AG08396 (cell line): ENCODE data around the gene CUX1.

ENCODE experiments used
- DNase-seq: peaks from one replicate; pipeline ENCODE4 v3.0.0; 2012; ENCODE audit warnings: low spot score, mixed read lengths

CUX1 gene

DNA sequence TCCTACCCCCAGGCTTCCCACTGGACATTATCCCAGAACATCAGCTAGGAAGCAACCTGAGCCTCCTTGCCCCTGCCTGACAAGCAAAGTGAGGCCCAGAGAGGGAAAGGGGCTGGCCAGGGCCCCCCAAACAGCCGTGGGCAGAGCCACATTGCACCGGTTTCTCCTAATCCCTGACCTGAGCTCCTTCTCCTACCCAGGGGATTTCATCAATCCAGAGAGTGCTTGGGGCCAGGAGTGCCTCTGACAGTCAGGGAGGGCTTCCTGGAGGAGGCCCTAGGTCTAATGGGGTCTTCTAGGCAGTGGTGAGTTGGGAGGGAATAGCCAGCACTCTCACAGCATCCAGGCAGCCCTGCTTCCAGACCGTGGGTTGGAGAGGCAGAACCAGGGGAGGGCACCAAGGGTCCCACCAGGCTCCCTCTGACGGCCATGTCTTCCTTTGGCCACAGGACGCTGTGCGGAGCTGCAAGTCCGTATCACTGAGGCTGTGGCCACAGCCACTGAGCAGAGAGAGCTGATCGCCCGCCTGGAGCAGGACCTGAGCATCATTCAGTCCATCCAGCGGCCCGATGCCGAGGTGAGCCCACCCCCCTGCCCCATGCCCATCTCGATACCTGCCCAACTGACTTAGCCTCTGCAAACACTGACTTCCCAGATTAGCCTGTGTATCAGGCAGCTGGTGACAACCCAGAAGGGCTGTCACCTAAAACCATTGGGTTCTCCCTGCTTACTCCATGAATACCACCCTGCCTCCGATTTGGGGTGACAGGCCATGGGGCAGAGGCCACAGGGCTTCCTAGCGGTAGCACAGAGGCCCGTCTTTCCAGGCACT, 455.7 kb downstream of the CUX1 start:
- no peak for DNase-seq

DNA sequence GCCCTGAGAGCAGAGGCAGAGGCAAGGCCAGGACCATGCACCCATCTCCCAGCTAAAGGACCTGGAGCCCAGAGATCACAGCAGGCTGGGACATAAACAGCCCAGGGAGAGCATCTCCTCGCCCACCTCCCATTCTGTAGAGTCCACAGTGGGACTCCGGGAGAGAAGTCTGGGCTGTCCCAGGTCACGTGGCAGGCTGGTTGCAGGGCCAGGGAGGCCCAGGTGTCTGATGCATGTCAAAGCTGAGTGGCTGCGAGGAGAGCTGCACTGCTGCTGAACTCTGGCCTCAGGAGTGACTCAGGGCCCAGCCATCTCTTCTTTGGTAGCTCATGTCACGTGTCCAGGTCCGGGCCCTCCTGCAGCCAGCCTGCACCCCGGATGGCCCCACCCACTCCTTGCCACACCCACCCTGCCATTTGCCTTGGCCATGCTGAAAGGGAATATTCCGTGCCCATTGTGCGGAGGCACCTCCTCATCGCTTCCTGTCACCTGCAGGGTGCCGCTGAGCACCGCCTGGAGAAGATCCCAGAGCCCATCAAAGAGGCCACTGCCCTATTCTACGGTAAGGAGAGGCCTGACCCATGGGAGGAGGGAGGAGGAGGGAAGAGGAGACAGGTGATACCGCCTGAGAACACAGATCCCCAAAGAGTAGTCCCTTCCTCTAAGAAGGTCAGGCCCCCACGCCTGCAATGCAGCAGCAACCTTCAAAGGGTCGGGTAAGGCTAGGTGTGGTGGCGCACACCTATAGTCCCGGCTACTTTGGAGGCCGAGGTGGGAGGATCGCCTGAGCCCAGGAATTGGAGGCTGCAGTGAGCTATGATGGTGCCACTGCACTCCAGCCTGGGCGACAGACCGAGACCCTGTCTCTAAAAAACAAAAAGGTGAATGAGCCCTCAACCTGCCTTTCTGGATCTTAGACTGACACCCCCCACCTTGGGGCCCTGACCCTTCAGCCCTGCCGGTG, 456.6 kb downstream of the CUX1 start:
- DNase-seq = peak; percentile 75

DNA sequence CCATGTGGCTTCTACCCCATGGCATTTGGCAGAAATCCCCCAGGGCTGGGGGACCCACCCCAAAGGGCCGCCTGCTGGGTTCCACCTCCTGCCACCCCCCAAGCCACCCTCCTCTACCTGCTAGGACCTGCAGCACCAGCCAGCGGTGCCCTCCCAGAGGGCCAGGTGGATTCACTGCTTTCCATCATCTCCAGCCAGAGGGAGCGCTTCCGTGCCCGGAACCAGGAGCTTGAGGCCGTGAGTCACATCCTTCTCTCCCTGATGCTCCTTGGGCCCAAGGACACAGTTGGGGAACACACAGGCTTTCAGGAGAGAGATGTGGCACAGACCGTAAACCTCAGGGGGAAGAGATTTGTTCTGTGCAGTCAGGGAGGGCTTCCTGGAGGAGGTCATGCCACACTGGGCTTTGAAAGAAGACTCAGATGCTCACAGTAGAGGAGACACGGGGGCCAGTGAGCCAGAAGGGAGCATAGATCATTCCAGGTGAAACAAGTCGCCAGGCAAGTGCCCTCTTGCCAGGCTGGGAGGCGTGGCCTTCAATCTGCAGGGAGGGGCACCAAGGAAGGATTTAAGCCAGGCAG, 457.8 kb downstream of the CUX1 start:
- no peak for DNase-seq

DNA sequence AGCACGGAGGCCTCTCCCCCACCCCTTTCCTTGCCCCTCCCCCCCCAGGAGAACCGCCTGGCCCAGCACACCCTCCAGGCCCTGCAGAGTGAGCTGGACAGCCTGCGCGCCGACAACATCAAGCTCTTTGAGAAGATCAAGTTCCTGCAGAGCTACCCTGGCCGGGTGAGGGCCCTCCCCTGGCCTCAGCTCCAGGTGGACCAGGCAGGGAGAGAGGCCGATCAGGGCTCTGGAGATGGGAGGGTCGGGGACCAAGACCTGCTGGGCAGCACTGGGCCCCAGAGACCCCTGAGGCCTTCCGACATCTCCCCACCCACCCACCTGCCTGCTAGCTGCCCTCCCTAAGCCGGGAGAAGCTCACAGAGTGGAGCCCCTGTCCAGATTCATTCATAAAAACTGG, 460.5 kb downstream of the CUX1 start:
- no peak for DNase-seq

DNA sequence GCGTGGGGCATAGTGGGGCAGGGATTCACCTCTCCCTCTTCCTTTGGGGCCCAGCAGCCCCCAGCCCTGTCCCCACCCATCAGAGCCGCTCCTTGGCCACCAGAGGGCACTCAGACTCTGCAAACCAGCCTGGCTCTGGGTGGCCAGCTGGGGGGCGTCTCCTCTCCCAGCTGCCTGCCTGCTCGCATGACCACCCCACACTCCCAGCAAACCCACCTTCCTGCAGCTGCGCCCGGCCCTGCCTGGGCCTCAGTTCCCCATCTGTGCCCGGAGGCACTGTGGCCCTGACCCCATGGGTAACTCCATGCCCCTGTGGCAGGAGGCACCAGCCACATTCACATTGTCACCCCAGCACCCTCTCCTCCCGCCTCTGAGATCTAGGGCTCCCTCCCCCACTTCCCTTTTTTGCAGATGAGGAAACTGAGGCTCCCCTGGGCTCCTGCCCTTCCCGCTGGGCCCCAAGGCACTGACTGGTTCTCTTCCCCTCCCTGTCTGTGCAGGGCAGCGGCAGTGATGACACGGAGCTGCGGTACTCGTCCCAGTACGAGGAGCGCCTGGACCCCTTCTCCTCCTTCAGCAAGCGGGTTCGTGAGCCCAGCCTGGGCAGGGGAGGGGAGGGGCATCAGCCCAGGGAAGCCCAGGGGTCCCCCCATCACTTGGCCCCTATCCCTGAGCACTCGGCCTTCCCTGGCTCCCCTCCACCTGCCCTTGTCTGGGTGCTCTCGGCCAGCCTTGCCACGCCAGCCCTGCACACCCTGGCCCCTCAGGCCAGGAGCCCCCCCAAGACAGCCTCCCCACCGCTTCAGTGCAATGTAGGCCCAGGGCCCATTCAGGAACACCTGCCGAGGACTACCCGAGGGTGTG, 462.3 kb downstream of the CUX1 start:
- peak; percentile 83 for DNase-seq

DNA sequence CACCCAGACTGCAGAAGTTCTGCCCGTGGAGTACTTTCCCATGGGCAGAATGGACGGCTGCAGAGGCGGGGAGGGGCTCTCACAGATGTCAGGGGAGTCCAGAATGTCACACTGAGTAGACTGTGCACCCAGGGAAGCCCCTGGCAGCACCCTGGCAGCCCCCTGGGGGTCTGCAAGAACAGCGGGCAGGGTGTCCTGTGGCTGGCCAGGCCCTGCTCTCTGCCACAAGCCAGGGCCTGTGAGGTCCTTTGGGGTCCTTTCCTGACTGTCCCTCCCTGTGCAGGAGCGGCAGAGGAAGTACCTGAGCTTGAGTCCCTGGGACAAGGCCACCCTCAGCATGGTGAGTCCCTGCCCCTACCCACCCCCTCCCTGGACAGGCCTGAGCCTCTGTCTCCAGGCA, 463.1 kb downstream of the CUX1 start:
- DNase-seq = no peak

DNA sequence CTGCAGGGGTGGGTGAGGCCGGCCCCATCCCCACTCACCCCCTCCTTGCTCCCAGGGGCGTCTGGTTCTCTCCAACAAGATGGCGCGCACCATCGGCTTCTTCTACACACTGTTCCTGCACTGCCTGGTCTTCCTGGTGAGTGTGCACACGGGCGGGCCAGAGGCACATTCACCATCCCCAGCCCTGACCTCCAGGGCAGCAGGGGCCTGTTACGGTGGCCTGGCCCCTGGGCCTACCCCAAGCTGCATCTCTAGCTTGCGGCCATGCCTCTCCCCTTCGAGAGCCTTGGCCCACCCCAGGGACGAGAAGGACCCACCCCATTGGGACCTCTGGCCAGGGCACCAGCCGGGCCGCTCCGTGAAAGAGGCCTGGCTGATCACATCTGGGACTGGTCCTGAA, 464.4 kb downstream of the CUX1 start:
- DNase-seq = no peak

DNA sequence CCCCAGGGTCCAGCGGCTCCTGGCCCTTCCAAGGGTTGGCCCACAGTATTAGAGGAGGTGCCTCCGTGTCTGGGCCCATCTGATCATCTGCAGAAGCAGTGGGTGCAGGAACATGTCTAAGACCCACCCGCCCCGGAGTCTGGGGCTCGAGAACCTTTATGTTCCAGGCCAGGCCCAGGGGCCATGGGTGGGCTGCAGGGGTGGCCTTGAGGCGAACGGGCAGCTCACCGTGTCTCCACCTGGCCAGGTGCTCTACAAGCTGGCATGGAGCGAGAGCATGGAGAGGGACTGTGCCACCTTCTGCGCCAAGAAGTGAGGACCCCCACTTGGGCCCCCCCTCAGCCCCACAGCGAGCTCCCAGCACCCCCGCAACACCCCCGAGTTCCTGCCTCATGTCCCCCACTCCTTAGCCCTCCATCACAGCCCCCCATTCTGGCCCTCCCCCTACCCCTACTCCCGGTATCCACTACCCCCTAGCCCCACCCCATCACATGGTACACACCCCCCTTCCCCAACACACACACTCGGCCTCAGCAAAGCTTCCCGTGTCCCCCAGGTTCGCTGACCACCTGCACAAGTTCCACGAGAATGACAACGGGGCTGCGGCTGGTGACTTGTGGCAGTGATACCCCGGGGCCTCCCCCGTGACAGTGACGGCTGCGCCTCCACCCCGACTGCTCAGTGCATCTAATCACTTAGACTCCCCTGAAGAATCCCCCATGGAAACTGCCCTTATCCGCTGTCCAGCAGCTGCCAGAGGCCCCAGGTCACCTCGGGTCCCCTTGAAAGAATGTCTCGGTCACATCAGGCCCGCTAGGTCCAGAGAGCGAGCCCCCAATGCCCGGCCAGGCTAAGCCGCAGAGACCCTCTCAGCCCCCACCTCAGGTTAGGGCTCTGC, 465.3 kb downstream of the CUX1 start:
- no peak for DNase-seq

DNA sequence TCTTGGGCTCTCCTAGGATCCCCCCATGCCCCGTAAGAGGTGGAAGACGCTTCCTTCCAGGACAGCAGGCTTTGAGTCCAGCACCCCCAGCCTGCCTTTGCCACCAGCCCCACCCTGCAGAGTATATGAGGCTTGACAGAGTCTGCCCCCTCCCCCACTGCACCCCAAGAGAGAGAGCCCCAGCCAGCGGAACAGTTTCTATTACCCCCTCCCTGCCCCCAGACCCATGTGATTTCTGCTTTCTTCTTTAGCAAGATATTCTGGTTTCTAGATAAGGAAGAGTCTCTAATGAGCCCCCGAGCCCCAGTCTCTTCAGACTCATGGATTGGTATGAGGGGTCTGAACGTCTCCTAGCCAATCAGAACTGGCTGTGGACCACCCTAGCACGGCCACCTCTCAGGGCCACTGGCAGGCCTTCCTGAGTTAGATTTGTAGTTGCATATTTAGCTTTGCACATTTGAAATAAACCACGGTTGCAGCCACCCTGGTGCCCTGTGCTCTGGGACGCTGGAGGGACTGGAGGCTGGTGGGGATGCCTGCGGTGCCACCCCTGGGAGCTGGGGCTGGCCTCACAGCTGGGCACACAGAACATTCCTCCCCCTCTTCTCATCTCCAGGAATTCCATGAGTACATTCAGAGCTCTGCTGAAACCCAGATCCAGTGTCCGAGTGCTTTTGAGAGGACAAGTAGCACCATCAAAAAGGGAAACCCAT, 466.2 kb downstream of the CUX1 start:
- DNase-seq = no peak

DNA sequence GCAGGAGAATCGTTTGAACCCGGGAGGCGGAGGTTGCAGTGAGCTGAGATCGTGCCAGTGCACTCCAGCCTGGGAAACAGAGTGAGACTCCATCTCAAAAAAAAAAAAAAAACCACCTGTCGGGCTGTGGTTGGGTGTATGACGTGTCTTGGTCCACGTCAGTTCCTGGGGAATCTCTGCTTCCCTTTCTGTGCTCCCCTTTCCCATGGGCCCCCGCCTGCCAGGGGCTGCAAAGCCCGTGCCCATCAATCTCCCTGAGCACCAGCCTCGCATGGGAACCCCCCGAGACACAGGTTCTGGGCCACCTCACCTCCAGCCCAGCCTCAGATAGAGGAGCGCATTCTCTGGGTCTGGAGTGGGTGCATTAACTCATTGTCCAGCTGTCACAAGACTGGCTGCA, 467.0 kb downstream of the CUX1 start:
- DNase-seq = no peak

DNA sequence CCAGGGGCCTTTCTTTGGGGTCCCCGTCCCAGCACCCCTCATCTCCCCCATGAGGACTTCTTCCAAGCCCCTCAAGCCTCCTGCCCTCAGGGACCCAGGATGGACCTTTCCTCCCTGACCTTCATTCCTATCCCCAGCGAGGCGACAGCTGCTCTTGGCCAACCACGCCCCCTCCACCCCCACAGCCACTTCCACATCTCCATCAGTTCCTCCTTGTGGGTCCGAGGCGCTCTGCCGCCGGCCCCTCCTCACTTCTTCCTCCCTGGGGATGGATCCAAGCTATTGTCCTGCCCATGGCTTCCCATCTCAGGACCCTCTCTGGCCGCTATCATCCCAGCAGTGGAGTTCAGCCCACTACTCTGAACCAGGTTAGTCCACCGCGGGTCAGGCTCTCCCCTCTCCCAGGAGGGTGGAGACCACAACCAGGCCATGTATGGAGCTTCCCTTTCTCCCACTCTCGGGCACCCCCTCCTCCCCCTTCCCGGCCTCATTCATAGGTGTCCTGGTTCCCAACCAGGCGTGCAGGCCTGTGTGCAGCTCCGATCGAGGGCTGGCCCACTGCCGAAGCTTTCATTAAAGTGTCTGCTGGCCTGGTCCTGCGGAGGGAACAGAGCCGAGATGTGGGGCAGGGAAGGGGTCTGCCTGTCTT, 467.6 kb downstream of the CUX1 start:
- no peak for DNase-seq

DNA sequence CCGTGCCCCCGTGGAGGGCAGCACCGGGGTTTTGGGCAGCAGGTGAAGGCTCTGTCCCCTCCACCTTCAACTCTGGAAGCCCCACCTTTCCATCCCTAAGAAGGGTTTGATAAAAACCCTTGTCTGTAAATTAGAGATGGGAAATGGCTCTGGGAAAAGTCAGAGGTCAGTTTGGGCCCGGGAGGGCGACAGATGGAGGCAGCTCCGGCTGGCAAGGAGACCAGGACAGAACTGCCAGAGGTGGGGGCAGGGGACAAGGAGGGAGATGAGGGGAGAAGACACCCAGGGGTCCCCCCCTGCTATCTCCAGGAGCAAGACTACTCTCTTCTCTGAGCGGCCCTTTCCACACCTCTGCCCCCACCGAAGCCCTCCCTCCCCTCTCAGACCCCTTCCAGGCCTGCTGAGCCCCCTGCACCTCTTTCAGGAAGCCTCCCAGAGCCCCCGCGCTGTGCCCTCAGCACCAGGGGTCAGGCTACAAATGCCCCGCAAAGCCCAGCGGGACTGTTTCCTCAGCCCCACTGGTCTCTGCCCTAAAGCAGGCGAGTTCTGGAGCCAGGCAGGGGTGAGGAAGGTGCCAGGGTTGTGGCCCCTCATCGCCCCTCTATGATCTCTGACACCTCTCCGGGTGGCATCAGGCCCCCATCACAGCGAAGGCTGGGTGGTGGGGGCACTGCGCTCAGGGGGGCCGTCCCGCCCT, 468.3 kb downstream of the CUX1 start:
- no peak for DNase-seq

DNA sequence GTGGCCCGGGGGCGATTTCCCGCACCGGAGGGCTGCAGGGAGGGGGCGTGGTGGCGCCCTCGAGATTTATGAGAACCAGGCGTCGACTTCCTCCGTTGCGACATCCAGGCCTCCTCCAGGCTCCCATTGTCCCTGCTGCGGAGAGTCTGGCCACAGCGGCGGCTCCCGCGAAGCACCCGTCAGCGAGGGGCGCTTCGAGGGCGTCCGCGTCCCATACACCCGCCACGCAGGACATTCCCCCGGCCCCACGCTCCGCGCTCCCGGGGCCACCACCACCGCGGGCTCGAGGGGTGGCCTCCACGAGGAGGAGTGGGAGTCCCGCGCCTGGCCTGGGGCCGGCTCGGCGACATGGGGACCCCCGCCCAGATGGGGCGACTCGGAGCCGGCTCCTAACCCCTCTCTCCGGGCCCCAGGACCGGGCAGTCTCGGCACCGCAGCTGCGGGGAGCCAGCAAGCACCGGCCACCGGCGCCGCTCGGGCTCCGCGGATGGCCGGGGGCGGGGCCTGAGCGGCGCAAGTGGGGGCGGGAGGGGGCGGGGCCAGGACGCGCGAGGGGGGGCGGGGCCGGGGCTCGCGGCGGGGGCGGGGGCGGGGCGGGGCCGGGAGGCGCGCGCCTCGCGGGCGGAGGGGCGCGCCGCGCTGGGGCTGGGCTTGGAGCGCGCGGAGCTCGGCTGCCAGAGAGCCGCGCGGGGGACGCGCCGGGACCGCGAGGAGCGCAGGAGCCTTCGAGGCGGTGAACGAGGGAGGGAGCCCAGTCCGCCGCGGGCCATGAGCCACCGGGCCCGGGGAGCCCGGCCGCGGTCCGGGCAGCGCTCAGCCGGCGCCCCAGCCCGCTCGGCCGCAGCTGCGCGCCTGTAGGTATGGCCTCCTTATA, 469.0 kb downstream of the CUX1 start, which contains the start of gene SH2B2:
Gene SH2B2 (plus strand): TSS at position 632 of the 874 bp plus-strand sequence. CDS start 13,683 bp downstream, outside the sequence.
- DNase-seq = peak; percentile 92

DNA sequence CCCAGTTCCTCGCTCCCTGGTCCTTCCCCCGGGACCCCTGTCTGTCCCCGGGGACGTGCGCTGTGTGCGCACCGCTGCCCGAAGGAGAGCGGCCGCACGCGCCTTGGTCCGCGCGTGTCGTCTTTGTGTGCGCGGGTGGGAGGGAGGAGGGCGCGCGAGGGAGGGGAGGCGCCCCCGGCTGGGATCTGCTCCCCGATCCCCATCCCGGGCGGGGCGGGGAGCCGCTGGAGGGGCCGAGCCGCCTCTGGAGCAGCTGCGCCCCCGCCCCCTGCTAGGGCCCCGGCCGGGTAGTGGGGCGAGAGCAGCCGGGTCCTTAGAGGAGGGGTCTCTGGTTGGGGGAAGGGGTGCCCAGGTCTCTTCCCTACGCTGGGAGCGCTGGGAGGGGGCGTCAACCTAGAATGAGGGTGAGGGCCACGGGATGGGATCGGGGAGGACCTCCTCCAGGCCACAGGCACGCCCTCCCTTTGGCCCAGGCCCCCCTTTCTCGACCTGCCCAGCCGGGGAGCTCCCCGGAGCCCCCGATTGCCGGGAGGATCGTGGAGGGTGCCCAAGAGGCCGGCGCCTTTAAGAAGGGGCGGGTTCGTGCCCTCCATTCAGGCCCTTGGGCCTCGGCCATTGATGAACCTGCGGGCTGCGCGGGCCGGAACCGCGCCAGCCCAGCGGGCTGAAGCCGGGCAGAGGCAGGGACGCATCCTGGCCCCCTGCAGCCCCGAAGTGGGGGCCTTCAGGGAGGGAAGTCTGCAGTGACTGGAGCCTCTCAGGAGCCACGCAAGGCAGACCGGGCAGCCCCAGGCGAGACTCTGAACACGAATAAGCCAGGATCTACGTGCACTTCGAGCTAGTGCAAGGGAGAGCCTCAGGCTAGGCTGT, 469.9 kb downstream of the CUX1 start:
- DNase-seq = peak; percentile 59

DNA sequence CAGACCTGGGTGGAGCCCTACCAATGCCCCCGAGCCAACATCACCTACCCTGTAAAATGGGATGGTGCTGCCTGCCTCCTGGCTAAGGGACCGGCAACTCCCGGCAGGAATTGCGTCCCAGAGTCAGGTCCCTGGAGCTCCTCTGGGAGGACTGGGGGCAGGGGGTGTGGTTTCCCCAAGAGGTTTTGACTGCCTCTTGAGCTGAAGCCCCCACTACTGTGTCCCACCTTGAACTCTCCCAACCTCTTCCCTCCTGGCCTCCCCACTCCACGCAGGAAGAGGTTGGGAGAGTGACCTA, 470.5 kb downstream of the CUX1 start:
- DNase-seq = no peak

DNA sequence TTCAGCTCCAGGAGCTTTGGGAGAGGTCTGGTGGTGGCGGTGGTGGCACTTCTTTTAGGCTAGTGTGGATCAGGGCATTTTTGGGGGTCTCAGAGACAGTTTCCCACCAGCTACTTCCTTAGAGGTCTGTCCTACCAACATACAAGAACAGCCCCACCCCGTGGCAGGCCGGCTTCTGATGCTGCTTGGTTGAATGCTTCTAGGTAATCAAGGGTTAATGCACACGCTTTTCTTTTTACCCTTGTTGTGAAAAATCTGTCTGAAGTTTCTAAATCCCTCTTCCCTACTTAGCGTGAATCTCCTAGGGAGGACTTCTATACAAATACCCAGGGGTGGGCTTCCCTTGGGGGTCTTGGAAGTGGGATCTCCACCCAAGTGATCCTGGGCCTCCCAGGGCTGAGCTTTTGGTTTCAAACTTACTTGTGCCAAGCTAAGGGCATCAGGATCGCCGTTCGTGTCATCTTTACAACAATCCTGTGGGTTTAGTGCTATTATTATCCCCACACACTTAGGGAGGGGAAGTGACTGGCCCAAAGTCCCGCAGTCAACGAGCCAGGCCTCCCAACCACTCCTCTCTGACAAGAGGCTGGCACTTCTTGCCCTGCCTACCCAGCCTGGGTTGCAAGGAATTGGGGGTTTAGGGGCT, 471.0 kb downstream of the CUX1 start:
- no peak for DNase-seq
